HFFc6 (cell line): ENCODE data around the gene SRP14. TPM values are rescaled to one million over a fixed set of nuclear protein-coding genes. Genes with fewer than 3 reads are reported as not detected.

Source experiments
- DNase-seq: peaks from one replicate; pipeline ENCODE4 v3.0.0-alpha.2; 2018
- H3K27ac Mint-ChIP-seq: 2 replicates; pipeline ENCODE4 v1.8.0; 2020; ENCODE audit warnings: mild to moderate bottlenecking, mixed read lengths
- H3K27me3 Mint-ChIP-seq: 2 replicates; pipeline ENCODE4 v1.8.0; 2021; ENCODE audit warnings: mild to moderate bottlenecking, moderate library complexity, mixed read lengths; ENCODE audit not compliant: insufficient read depth
- H3K36me3 Mint-ChIP-seq: 2 replicates; pipeline ENCODE4 v1.8.0; 2021; ENCODE audit warnings: low read depth, mixed read lengths
- H3K4me1 Mint-ChIP-seq: 2 replicates; pipeline ENCODE4 v1.8.0; 2020; ENCODE audit warnings: low read depth, mixed read lengths
- H3K4me3 Mint-ChIP-seq: 2 replicates; pipeline ENCODE4 v1.8.0; 2020; ENCODE audit warnings: mild to moderate bottlenecking, moderate library complexity, mixed read lengths
- H3K9me3 Mint-ChIP-seq: 2 replicates; pipeline ENCODE4 v1.8.0; 2020; ENCODE audit warnings: mild to moderate bottlenecking, mixed read lengths
- CTCF ChIP-seq: fragments of 200-600 bp; sonication (generic); IDR thresholded peaks from 2 replicates; pipeline ENCODE4 v1.5.0; 2021; ENCODE audit warnings: antibody characterized with exemption, mild to moderate bottlenecking
- total RNA-seq, 6 experiments: library from RNA; stranded (reverse); fragmentation: NEBNext Ultra II Directional; extraction: Animal tissue kit (Norgen Biotek cat#: 25700); gene quantifications; 2 replicates in 1 of 6; 3 replicates in 5 of 6; pipeline ENCODE4 v1.2.3, GENCODE V29; 2021

Gene SRP14
- total RNA-seq, 6 experiments from 2014 or later: 177 to 227 (median 212) TPM

- no peak for TF ChIP-seq CTCF
- DNase-seq: no peak
- H3K27ac Mint-ChIP-seq: no peak overlapping the region
- H3K4me3 Mint-ChIP-seq: no peak overlapping the region
- no peaks in the 10 kb centered on the region for H3K36me3 Mint-ChIP-seq
- no peaks in the 10 kb centered on the region; the same call in 1 of the 2 replicates for H3K27me3 Mint-ChIP-seq
- peaks cover 49% of the 10 kb centered on the region for H3K4me1 Mint-ChIP-seq
- 0 out of 2 replicates have a peak, but pooled peaks cover 4% of the 10 kb centered on the region for H3K9me3 Mint-ChIP-seq
Observed at GRCh38 chr15:40048926-40049475, 10.0 kb upstream of the SRP14 start.

GRCh38 chr15:40048211-40048792 is 9.3 kb upstream of the SRP14 start:
- DNase-seq: no peak
- peak overlapping the region; percentile 95 for H3K27ac Mint-ChIP-seq
- 0 out of 2 replicates have a peak, but pooled peaks cover 4% of the 10 kb centered on the region for H3K9me3 Mint-ChIP-seq
- no peak for TF ChIP-seq CTCF
- no peaks in the 10 kb centered on the region for H3K36me3 Mint-ChIP-seq
- H3K4me3 Mint-ChIP-seq: peak overlapping the region; percentile 6
- H3K27me3 Mint-ChIP-seq: no peaks in the 10 kb centered on the region; the same call in 1 of the 2 replicates
- peaks cover 43% of the 10 kb centered on the region for H3K4me1 Mint-ChIP-seq

- H3K9me3 Mint-ChIP-seq: 0 out of 2 replicates have a peak, but pooled peaks cover 4% of the 10 kb centered on the region
- peak overlapping the region; percentile 6 for H3K4me3 Mint-ChIP-seq
- peak overlapping the region; percentile 95 for H3K27ac Mint-ChIP-seq
- H3K4me1 Mint-ChIP-seq: peaks cover 43% of the 10 kb centered on the region
- H3K36me3 Mint-ChIP-seq: no peaks in the 10 kb centered on the region
- no peak for TF ChIP-seq CTCF
- DNase-seq: peak; percentile 68
- no peaks in the 10 kb centered on the region; the same call in 1 of the 2 replicates for H3K27me3 Mint-ChIP-seq
Observed at GRCh38 chr15:40047415-40048210, 8.6 kb upstream of the SRP14 start.

GRCh38 chr15:40046721-40047414 is 7.9 kb upstream of the SRP14 start:
- peak overlapping the region; percentile 64 for H3K27ac Mint-ChIP-seq
- H3K27me3 Mint-ChIP-seq: no peaks in the 10 kb centered on the region
- H3K9me3 Mint-ChIP-seq: 0 out of 2 replicates have a peak, but pooled peaks cover 4% of the 10 kb centered on the region
- no peak for TF ChIP-seq CTCF
- H3K36me3 Mint-ChIP-seq: no peaks in the 10 kb centered on the region
- peaks cover 43% of the 10 kb centered on the region for H3K4me1 Mint-ChIP-seq
- H3K4me3 Mint-ChIP-seq: peak overlapping the region; percentile 28; the same call in 1 of the 2 replicates
- peak; percentile 68 for DNase-seq

- 0 out of 2 replicates have a peak, but pooled peaks cover 4% of the 10 kb centered on the region for H3K9me3 Mint-ChIP-seq
- no peak overlapping the region for H3K27ac Mint-ChIP-seq
- no peaks in the 10 kb centered on the region for H3K27me3 Mint-ChIP-seq
- no peak for TF ChIP-seq CTCF
- no peak for DNase-seq
- no peaks in the 10 kb centered on the region for H3K36me3 Mint-ChIP-seq
- H3K4me1 Mint-ChIP-seq: peaks cover 45% of the 10 kb centered on the region
- no peak overlapping the region; the same call in 1 of the 2 replicates for H3K4me3 Mint-ChIP-seq
Observed at GRCh38 chr15:40045572-40046217, 6.7 kb upstream of the SRP14 start.
